ENCODE results near the gene FPR2.

FPR2 gene

GRCh38 chr19:51715850-51716249 is 45.1 kb upstream of the FPR2 start:
- DNase-seq, result no peak
- H3K27me3 ChIP-seq, result peaks cover 0 to 60% of the 10 kb centered on the region in 2 donors
- intact Hi-C loops (cut with DNase I; ENCODE audit: low total_unique reads), result no loop called here
- H3K9me3 ChIP-seq, result no peaks in the 10 kb centered on the region
- no peak overlapping the region for H3K27ac ChIP-seq
- H3K4me1 ChIP-seq, result peaks cover 0 to 10% (median 8%) of the 10 kb centered on the region in 4 donors
- no peaks in the 10 kb centered on the region for H3K36me3 ChIP-seq
- TF ChIP-seq CTCF (IDR thresholded peaks at IDR 0.05), result no peak
- no peak overlapping the region for H3K4me3 ChIP-seq

GRCh38 chr19:51716925-51717324 is 44.1 kb upstream of the FPR2 start:
- Histone ChIP-seq H3K27ac (no peak overlapping the region), H3K36me3 (no peaks in the 10 kb centered on the region), H3K9me3 (no peaks in the 10 kb centered on the region), H3K4me3 (no peak overlapping the region), H3K27me3 (peaks cover 0 to 71% of the 10 kb centered on the region in 2 donors), H3K4me1 (peaks cover 0 to 10% (median 8%) of the 10 kb centered on the region in 4 donors)
- no peak for TF ChIP-seq CTCF (IDR thresholded peaks at IDR 0.05)
- no peak for DNase-seq
- intact Hi-C loops (cut with DNase I; ENCODE audit: low total_unique reads), result no loop called here

GRCh38 chr19:51719251-51719988 is 41.6 kb upstream of the FPR2 start:
- Histone ChIP-seq H3K27ac (no peak overlapping the region), H3K4me1 (peaks cover 0 to 10% (median 8%) of the 10 kb centered on the region in 4 donors), H3K36me3 (no peaks in the 10 kb centered on the region), H3K4me3 (peak overlapping the region in 1 of 2 donors; percentile 29), H3K27me3 (peaks cover 0 to 81% of the 10 kb centered on the region in 2 donors), H3K9me3 (no peaks in the 10 kb centered on the region)
- DNase-seq, result no peak
- intact Hi-C loops (cut with DNase I; ENCODE audit: low total_unique reads), result no loop called here
- no peak for TF ChIP-seq CTCF (IDR thresholded peaks at IDR 0.05)

- H3K27me3 ChIP-seq, result peaks cover 0 to 92% of the 10 kb centered on the region in 2 donors
- no peak overlapping the region for H3K27ac ChIP-seq
- H3K4me3 ChIP-seq, result no peak overlapping the region
- no peaks in the 10 kb centered on the region for H3K36me3 ChIP-seq
- H3K4me1 ChIP-seq, result peaks cover 0 to 10% (median 8%) of the 10 kb centered on the region in 4 donors
- DNase-seq, result no peak
- no peaks in the 10 kb centered on the region for H3K9me3 ChIP-seq
- intact Hi-C loops (cut with DNase I; ENCODE audit: low total_unique reads), result no loop called here
- no peak for TF ChIP-seq CTCF (IDR thresholded peaks at IDR 0.05)
Measured at GRCh38 chr19:51721905-51722304, 39.1 kb upstream of the FPR2 start.

- TF ChIP-seq CTCF (IDR thresholded peaks at IDR 0.05), result no peak
- H3K4me3 ChIP-seq, result no peak overlapping the region
- H3K36me3 ChIP-seq, result no peaks in the 10 kb centered on the region
- no peaks in the 10 kb centered on the region for H3K9me3 ChIP-seq
- H3K4me1 ChIP-seq, result peaks cover 0 to 10% (median 8%) of the 10 kb centered on the region in 4 donors
- intact Hi-C loops (cut with DNase I; ENCODE audit: low total_unique reads), result no loop called here
- DNase-seq, result no peak
- H3K27me3 ChIP-seq, result peaks cover 0 to 92% of the 10 kb centered on the region in 2 donors
- H3K27ac ChIP-seq, result no peak overlapping the region
Measured at GRCh38 chr19:51722492-51722891, 38.5 kb upstream of the FPR2 start.

All from tibial artery (tissue), 4 donors.